CD14-positive monocyte (primary cell): ENCODE measurements around the gene NHLRC3. TPM values are rescaled to one million over a fixed set of nuclear protein-coding genes. Genes with fewer than 3 reads are reported as not detected.

ENCODE experiments used
- DNase-seq, 3 donors: peaks; one replicate each; pipeline ENCODE4 v3.0.0-alpha.2; 2011 to 2022
- H2AFZ ChIP-seq: 2 replicates; pipeline ENCODE4 v1.6.0; 2012; ENCODE audit warnings: mild to moderate bottlenecking, low read depth, low read length, inconsistent platforms; ENCODE audit not compliant: insufficient read depth, poor library complexity, severe bottlenecking
- H3K27ac ChIP-seq, 2 donors: 1 replicate in 1 of 2; 2 replicates in 1 of 2; pipeline ENCODE4 v1.5.1; 2012 to 2013; ENCODE audit warnings: low read length in 2 of 2, control low read depth in 1 of 2, inconsistent platforms in 1 of 2, low read depth in 1 of 2, mild to moderate bottlenecking in 1 of 2
- H3K27me3 ChIP-seq, 2 donors: one replicate each; pipeline versions ENCODE4 v1.6.0 to v1.6.1; 2011 to 2013; ENCODE audit warnings: low read length in 2 of 2; ENCODE audit not compliant: control insufficient read depth in 2 of 2, insufficient read depth in 2 of 2
- H3K36me3 ChIP-seq, 2 donors: replicated peaks in 1 of 2; 1 replicate in 1 of 2; 2 replicates in 1 of 2; pipeline versions ENCODE4 v1.5.1 to v1.6.1; 2012 to 2013; ENCODE audit warnings: low read length in 2 of 2, control low read depth in 1 of 2, inconsistent platforms in 1 of 2, mild to moderate bottlenecking in 1 of 2; ENCODE audit not compliant: insufficient read depth in 2 of 2, control insufficient read depth in 1 of 2
- H3K4me1 ChIP-seq, 2 donors: 1 replicate in 1 of 2; 2 replicates in 1 of 2; pipeline versions ENCODE4 v1.5.1 to v1.6.1; 2012 to 2013; ENCODE audit warnings: low read length in 2 of 2, control low read depth in 1 of 2, inconsistent platforms in 1 of 2, mild to moderate bottlenecking in 1 of 2, moderate library complexity in 1 of 2; ENCODE audit not compliant: insufficient read depth in 2 of 2, control insufficient read depth in 1 of 2
- H3K4me2 ChIP-seq: replicated peaks from 2 replicates; pipeline ENCODE3; 2012; ENCODE audit warnings: low read length, moderate library complexity, mild to moderate bottlenecking; ENCODE audit not compliant: poor library complexity, severe bottlenecking; ENCODE audit errors: extremely low read depth
- H3K4me3 ChIP-seq, 3 experiments: fragments of 200-600 bp in 1 of 3; sonication (generic) in 1 of 3; replicated peaks in 1 of 3; 1 replicate in 2 of 3; 2 replicates in 1 of 3; pipeline ENCODE4 v1.5.1; 2011 to 2013; ENCODE audit warnings: low read length in 3 of 3, mild to moderate bottlenecking in 3 of 3, control low read depth in 2 of 3, low read depth in 2 of 3, inconsistent platforms in 1 of 3, moderate library complexity in 1 of 3
- H3K79me2 ChIP-seq: 2 replicates; pipeline ENCODE4 v1.6.0; 2012; ENCODE audit warnings: mild to moderate bottlenecking, control low read depth, inconsistent platforms, low read length, moderate library complexity; ENCODE audit not compliant: insufficient read depth
- H3K9ac ChIP-seq: 2 replicates; pipeline ENCODE4 v1.6.0; 2017; ENCODE audit warnings: low read length, mild to moderate bottlenecking; ENCODE audit not compliant: insufficient read depth, poor library complexity, severe bottlenecking
- H3K9me3 ChIP-seq, 2 donors: replicated peaks in 1 of 2; 1 replicate in 1 of 2; 2 replicates in 1 of 2; pipeline versions ENCODE4 v1.5.1 to v1.6.1; 2012 to 2013; ENCODE audit warnings: low read length in 2 of 2, control low read depth in 1 of 2; ENCODE audit not compliant: control insufficient read depth in 1 of 2, insufficient read depth in 1 of 2
- H4K20me1 ChIP-seq: 2 replicates; pipeline ENCODE4 v1.6.0; 2012; ENCODE audit warnings: mild to moderate bottlenecking, low read length, control low read depth, moderate library complexity; ENCODE audit not compliant: insufficient read depth
- H3K27ac Mint-ChIP-seq, 7 donors: one replicate each; pipeline ENCODE4 v1.8.0; 2020; ENCODE audit warnings: mild to moderate bottlenecking in 7 of 7, mixed read lengths in 7 of 7, moderate library complexity in 6 of 7, inconsistent platforms in 2 of 7
- H3K27me3 Mint-ChIP-seq, 3 donors: one replicate each; pipeline ENCODE4 v1.8.0; 2021 to 2022; ENCODE audit warnings: low read depth in 3 of 3, mild to moderate bottlenecking in 3 of 3, mixed read lengths in 3 of 3, moderate library complexity in 3 of 3, inconsistent platforms in 1 of 3
- H3K36me3 Mint-ChIP-seq, 2 donors: one replicate each; pipeline ENCODE4 v1.8.0; 2020; ENCODE audit warnings: mixed read lengths in 2 of 2, inconsistent platforms in 1 of 2, mild to moderate bottlenecking in 1 of 2
- H3K4me1 Mint-ChIP-seq: one replicate; pipeline ENCODE4 v1.8.0; 2020; ENCODE audit warnings: mild to moderate bottlenecking, mixed read lengths
- H3K4me3 Mint-ChIP-seq, 2 donors: one replicate each; pipeline ENCODE4 v1.8.0; 2020; ENCODE audit warnings: mild to moderate bottlenecking in 2 of 2, mixed read lengths in 2 of 2, moderate library complexity in 1 of 2
- H3K9me3 Mint-ChIP-seq, 7 donors: one replicate each; pipeline ENCODE4 v1.8.0; 2020 to 2022; ENCODE audit warnings: mixed read lengths in 7 of 7, mild to moderate bottlenecking in 6 of 7, moderate library complexity in 6 of 7, inconsistent platforms in 2 of 7
- WGBS: methylation state at CpG from one replicate; pipeline ENCODE4 v1.1.5; 2013; ENCODE audit warnings: missing lambda C conversion rate; ENCODE audit not compliant: insufficient coverage; 5-methylcytosine and 5-hydroxymethylcytosine counted together
- intact Hi-C, 2 donors: fragments of 100-400 bp; cut with micrococcal nuclease; formaldehyde crosslinking; loops; one replicate each; pipeline versions ENCODE4 v1.15.0 to v1.15.1; 2023
- polyA plus RNA-seq, 3 donors: library from polyadenylated mRNA; depleted of rRNA in 1 of 3; unstranded in 2 of 3; stranded (reverse) in 1 of 3; fragments of 300-500 nt in 2 of 3; fragments of >200 nt in 1 of 3; fragmentation: Illumina TruSeq in 2 of 3; gene quantifications; 1 replicate in 2 of 3; 2 replicates in 1 of 3; pipeline ENCODE4 v1.2.3, GENCODE V29; 2012 to 2021
- TF ChIP-seq, protein P1 (sequence below): fragments of 200-600 bp; IDR thresholded peaks from one replicate; pipeline ENCODE4 v1.8.0; 2022; ENCODE audit warnings: antibody characterized with exemption, mild to moderate bottlenecking

NHLRC3 gene
- polyA plus RNA-seq, 3 donors = 12.8 to 17.7 (median 13.0) TPM

GRCh38 chr13:39020853-39021462, 17.3 kb upstream of the NHLRC3 start:
- H3K27ac ChIP-seq = no peak overlapping the region
- intact Hi-C loops = no loop called here
- peaks cover 78 to 96% of the 10 kb centered on the region in 2 donors for H3K36me3 ChIP-seq

GRCh38 chr13:39023316-39023715, 14.9 kb upstream of the NHLRC3 start:
- no peak overlapping the region for H2AFZ ChIP-seq
- intact Hi-C loops = no loop called here
- no peaks in the 10 kb centered on the region for H3K27me3 Mint-ChIP-seq
- H3K9ac ChIP-seq = no peak overlapping the region
- peak overlapping the region in 1 of 7 donors; percentile 60 for H3K27ac Mint-ChIP-seq
- H3K4me2 ChIP-seq = no peak overlapping the region
- H3K27ac ChIP-seq = peak overlapping the region in 1 of 2 donors; percentile 15
- no peaks in the 10 kb centered on the region for H3K4me1 Mint-ChIP-seq
- peaks cover 79 to 96% of the 10 kb centered on the region in 2 donors for H3K36me3 ChIP-seq
- H3K36me3 Mint-ChIP-seq = peaks cover 75 to 93% of the 10 kb centered on the region in 2 donors
- H4K20me1 ChIP-seq = peaks cover 6% of the 10 kb centered on the region
- TF ChIP-seq, protein P1, sequence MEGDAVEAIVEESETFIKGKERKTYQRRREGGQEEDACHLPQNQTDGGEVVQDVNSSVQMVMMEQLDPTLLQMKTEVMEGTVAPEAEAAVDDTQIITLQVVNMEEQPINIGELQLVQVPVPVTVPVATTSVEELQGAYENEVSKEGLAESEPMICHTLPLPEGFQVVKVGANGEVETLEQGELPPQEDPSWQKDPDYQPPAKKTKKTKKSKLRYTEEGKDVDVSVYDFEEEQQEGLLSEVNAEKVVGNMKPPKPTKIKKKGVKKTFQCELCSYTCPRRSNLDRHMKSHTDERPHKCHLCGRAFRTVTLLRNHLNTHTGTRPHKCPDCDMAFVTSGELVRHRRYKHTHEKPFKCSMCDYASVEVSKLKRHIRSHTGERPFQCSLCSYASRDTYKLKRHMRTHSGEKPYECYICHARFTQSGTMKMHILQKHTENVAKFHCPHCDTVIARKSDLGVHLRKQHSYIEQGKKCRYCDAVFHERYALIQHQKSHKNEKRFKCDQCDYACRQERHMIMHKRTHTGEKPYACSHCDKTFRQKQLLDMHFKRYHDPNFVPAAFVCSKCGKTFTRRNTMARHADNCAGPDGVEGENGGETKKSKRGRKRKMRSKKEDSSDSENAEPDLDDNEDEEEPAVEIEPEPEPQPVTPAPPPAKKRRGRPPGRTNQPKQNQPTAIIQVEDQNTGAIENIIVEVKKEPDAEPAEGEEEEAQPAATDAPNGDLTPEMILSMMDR = no peak
- H3K27me3 ChIP-seq = no peaks in the 10 kb centered on the region
- no peaks in the 10 kb centered on the region for H3K4me1 ChIP-seq
- DNase-seq = no peak
- WGBS = no CpG with 5 or more reads among the region's 2 CpGs
- H3K9me3 Mint-ChIP-seq = no peaks in the 10 kb centered on the region
- no peaks in the 10 kb centered on the region for H3K79me2 ChIP-seq
- H3K4me3 ChIP-seq = no peak overlapping the region
- H3K9me3 ChIP-seq = no peaks in the 10 kb centered on the region
- H3K4me3 Mint-ChIP-seq = no peak overlapping the region

More at GRCh38 chr13:39020853-39021462, 17.3 kb upstream of the NHLRC3 start:
- WGBS = 92% methylated on average over 2 of the region's 4 CpGs
- no peak overlapping the region for H3K4me3 Mint-ChIP-seq
- H3K27me3 Mint-ChIP-seq = no peaks in the 10 kb centered on the region
- Histone ChIP-seq H3K27me3 (no peaks in the 10 kb centered on the region), H3K4me3 (no peak overlapping the region), H3K4me2 (no peak overlapping the region), H4K20me1 (no peaks in the 10 kb centered on the region), H3K4me1 (no peaks in the 10 kb centered on the region), H3K79me2 (no peaks in the 10 kb centered on the region), H2AFZ (no peak overlapping the region), H3K9me3 (no peaks in the 10 kb centered on the region), H3K9ac (no peak overlapping the region)
- no peaks in the 10 kb centered on the region for H3K4me1 Mint-ChIP-seq
- TF ChIP-seq, protein P1 = no peak
- no peaks in the 10 kb centered on the region for H3K9me3 Mint-ChIP-seq
- peaks cover 74 to 90% of the 10 kb centered on the region in 2 donors for H3K36me3 Mint-ChIP-seq
- no peak for DNase-seq
- H3K27ac Mint-ChIP-seq = peak overlapping the region in 1 of 7 donors; percentile 26
